GM12873 (cell line): ENCODE data around the gene ASCC2.

Experiments
- TF ChIP-seq, protein P1 (sequence below): IDR thresholded peaks from 2 replicates; pipeline ENCODE4 v1.5.1; 2012; ENCODE audit warnings: low read depth, mild to moderate bottlenecking, moderate library complexity, low read length, control low read depth; ENCODE audit not compliant: insufficient read depth; ENCODE audit errors: missing control alignments

Gene ASCC2

DNA sequence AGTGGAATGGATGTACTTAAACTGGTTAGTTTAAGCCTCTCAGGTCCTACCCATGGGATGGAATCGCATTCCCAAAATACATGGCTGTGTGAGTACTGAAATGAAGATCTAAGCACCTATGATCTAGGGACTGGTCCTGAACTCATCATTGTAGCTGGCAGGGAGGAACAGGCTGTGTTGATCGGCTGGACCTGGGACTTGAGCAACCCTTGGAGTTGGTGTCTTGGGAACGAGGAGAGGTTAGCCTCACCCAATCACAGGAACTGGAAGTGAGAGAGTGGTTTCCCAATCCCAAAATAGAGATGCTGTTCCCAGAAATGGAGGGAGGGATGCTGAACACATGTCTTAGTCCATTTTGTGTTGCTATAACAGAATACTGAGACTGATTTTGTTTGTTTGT lies 16.4 kb upstream of the ASCC2 start:
- TF ChIP-seq, protein P1, sequence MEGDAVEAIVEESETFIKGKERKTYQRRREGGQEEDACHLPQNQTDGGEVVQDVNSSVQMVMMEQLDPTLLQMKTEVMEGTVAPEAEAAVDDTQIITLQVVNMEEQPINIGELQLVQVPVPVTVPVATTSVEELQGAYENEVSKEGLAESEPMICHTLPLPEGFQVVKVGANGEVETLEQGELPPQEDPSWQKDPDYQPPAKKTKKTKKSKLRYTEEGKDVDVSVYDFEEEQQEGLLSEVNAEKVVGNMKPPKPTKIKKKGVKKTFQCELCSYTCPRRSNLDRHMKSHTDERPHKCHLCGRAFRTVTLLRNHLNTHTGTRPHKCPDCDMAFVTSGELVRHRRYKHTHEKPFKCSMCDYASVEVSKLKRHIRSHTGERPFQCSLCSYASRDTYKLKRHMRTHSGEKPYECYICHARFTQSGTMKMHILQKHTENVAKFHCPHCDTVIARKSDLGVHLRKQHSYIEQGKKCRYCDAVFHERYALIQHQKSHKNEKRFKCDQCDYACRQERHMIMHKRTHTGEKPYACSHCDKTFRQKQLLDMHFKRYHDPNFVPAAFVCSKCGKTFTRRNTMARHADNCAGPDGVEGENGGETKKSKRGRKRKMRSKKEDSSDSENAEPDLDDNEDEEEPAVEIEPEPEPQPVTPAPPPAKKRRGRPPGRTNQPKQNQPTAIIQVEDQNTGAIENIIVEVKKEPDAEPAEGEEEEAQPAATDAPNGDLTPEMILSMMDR = no peak

DNA sequence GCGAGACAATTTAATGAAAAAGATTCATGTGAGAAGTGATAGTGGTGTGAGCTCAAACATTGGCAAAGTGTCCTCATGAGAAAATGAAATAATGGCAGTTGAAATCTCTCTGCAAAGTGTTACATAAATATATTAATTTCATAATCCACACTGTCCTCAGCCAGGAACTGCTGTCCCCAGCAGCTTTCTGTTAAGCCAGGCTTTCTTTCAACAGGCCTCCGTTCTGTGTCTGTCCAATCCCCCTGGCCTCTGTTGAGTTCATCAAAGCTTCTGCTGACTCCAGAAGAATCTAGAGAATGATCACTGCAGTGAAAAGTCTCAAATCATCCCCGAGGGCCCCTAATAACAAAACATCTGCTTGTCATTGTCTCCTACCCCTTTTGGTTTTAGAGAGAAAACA lies 10.0 kb upstream of the ASCC2 start:
- TF ChIP-seq, protein P1 = no peak

DNA sequence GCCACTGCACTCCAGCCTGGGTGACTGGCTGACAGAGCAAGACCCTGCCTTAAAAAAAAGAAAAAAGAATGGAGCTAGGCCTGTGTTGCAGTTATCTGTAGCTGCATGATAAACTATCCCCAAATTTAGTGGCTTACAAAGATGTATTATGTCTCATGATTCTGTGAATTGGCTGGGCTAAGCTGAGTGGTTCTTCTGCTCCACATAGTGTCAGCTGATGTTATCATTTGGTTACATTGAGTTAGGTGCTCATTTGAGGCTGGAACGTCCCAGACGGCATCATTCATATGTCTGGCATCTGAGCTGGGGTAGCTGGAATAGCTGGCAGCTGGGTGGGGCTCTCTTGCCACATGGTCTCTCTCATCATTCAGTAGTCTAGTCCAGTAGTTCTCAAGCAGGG lies 8.2 kb upstream of the ASCC2 start:
- TF ChIP-seq, protein P1 = no peak

DNA sequence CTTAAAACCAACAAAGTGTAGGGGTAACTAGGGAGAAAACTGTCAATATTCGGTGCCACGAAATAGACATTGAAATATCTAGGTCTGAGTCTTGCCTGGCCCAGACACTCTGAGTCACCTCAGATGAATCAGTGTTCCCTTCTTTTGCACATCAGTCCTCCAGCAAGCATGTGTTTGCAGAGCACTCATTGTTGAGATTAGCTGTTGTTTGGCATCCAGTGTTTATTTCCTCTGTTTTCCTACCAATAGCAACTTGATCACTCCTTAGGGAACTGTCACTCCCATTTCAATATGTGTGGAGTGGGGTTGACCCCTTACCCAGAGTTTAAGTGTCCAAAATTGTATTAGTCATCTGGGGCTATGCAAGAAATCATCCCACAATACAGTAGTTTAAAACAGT lies 4.7 kb upstream of the ASCC2 start:
- TF ChIP-seq, protein P1 = no peak

DNA sequence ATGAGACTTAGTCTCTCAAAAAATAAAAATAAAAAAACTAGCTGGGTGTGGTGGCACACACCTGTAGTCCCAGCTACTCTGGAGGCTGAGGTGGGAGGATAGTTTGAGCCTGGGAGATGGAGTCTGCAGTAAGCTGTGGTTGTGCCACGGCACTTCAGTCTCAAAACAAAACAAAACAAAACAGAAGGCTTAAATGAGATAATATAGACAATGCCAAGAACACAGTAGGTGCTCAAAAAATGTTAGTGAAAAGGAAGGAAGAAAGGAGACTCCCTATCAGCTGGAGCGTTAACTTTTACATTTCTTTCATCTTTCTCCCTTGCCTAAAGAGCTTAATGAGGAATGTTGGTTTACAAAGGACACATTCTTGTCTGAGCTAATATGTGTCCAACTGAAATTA lies 4.1 kb upstream of the ASCC2 start:
- TF ChIP-seq, protein P1 = no peak

DNA sequence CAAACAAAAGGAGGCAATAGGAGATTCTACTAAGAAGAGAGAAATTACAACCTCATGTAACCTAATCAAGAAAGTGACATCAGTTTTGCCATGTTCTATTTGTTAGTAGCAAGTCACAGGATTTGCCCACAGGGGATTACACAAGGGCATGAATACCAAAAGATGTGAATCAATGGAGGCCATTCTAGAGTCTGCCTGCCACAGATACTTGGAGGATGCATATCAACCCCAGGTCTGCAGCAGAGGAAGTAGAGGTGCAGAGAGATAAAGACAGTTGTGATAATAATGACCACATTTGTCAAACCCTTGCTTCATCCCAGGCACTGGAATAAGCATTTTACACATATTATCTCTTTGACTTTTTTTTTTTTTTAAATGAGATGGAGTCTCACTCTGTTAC lies 2.4 kb upstream of the ASCC2 start:
- TF ChIP-seq, protein P1 = no peak

DNA sequence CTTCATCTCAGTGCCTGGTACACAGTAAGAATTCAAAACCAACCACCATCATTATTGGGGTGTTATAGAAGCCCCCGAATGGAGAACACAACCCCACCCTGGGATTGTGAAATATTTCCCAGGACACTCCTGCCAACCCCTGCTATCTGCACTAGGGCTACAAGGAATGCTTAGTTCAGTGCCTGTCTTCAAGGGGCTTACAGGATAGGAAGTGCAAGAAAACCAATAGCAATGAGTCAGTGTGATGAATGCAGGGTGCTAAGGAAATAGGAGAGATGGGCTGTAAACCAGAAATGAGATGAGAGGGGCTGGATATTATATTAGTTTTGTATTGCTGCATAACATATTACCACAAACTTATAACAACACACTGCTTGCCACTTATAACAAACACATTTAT lies 965 bp upstream of the ASCC2 start:
- TF ChIP-seq, protein P1 = no peak

DNA sequence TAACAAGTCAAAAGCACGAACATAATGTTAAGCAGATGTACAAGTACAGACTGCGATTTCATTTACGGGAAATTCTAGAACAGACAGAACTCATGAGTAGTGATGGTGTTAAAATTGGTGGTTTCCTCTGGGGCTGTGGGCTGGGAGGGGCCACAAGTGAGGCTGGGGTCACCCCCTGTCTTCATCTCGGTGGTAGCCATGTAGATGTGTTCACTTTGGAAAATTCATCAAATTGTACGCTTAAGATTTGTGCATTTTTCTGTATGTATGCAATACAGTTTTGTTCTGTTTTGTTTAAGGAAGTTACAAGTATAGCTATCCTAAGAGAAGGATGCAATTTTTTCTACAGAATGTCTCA lies 504 bp upstream of the ASCC2 start:
- TF ChIP-seq, protein P1 = no peak
